Measurements from ENCODE around the gene PLEKHF1.
A peak's percentile ranks its signal among the peaks of the same experiment; 100 is the strongest.

The PLEKHF1 gene

GRCh38 chr19:29690842-29691241 is 25.6 kb downstream of the PLEKHF1 start:
- TF ChIP-seq REST (IDR thresholded peaks at IDR 0.05; ENCODE audit: insufficient read depth in 1 of 2, low read depth in 2 of 2, low read length in 2 of 2) = no peak
- no peak for TF ChIP-seq TAF1 (IDR thresholded peaks at IDR 0.05; ENCODE audit: borderline replicate concordance, insufficient read depth, low read length)
- no peak for TF ChIP-seq FOXP2 (optimal IDR thresholded peaks at IDR 0.05; ENCODE audit: borderline replicate concordance, extremely low read depth, extremely low read length, insufficient read depth)
- no peak for TF ChIP-seq SIN3A (IDR thresholded peaks at IDR 0.05; ENCODE audit: borderline replicate concordance, insufficient read depth, low read length)
- no peak for TF ChIP-seq POLR2AphosphoS5 (IDR thresholded peaks at IDR 0.05; ENCODE audit: low read depth, low read length)

GRCh38 chr19:29694161-29694560 is 28.9 kb downstream of the PLEKHF1 start:
- TF ChIP-seq FOXP2 (optimal IDR thresholded peaks at IDR 0.05; ENCODE audit: borderline replicate concordance, extremely low read depth, extremely low read length, insufficient read depth) = no peak
- no peak for TF ChIP-seq TAF1 (IDR thresholded peaks at IDR 0.05; ENCODE audit: borderline replicate concordance, insufficient read depth, low read length)
- TF ChIP-seq POLR2AphosphoS5 (IDR thresholded peaks at IDR 0.05; ENCODE audit: low read depth, low read length) = no peak
- TF ChIP-seq REST (IDR thresholded peaks at IDR 0.05; ENCODE audit: insufficient read depth in 1 of 2, low read depth in 2 of 2, low read length in 2 of 2) = no peak
- TF ChIP-seq SIN3A (IDR thresholded peaks at IDR 0.05; ENCODE audit: borderline replicate concordance, insufficient read depth, low read length) = no peak

GRCh38 chr19:29694669-29695627 is 29.7 kb downstream of the PLEKHF1 start:
- TF ChIP-seq FOXP2 (optimal IDR thresholded peaks at IDR 0.05; ENCODE audit: borderline replicate concordance, extremely low read depth, extremely low read length, insufficient read depth) (peak; percentile 87), SIN3A (IDR thresholded peaks at IDR 0.05; ENCODE audit: borderline replicate concordance, insufficient read depth, low read length) (no peak)

DNA sequence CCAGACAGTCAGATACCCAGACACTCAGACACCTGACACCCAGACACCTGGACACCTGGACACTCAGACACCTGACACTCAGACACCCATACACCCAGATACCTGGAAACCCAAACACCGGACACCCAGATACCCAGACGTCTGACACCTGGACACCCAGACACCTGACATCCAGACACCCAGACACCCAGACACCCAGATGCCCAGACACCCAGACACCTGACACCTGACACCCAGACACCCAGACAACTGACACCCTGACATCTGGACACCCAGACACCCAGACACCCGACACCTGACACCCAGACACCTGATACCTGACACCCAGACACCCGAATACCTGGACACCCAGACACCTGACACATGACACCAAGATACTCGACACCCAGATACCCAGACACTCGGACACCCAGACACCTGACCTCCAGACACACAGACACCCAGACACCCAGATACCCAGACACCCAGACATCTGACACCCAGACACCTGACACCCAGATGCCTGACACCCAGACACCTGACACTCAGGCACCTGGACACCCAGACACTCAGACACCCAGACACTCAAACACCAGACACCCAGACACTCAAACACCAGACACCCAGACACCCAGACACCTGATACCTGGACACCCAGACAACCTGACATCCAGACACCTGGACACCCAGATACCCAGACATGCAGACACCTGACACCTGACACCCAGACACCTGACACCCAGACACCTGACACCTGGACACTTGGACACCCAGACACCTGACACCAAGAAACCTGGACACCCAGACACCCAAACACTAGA is 30.7 kb downstream of the PLEKHF1 start:
- TF ChIP-seq TAF1 (IDR thresholded peaks at IDR 0.05; ENCODE audit: borderline replicate concordance, insufficient read depth, low read length) (no peak), SIN3A (IDR thresholded peaks at IDR 0.05; ENCODE audit: borderline replicate concordance, insufficient read depth, low read length) (no peak), FOXP2 (optimal IDR thresholded peaks at IDR 0.05; ENCODE audit: borderline replicate concordance, extremely low read depth, extremely low read length, insufficient read depth) (no peak)

- TF ChIP-seq POLR2AphosphoS5 (IDR thresholded peaks at IDR 0.05; ENCODE audit: low read depth, low read length) = no peak
- TF ChIP-seq SIN3A (IDR thresholded peaks at IDR 0.05; ENCODE audit: borderline replicate concordance, insufficient read depth, low read length) = no peak
- TF ChIP-seq REST (IDR thresholded peaks at IDR 0.05; ENCODE audit: insufficient read depth in 1 of 2, low read depth in 2 of 2, low read length in 2 of 2) = no peak
- TF ChIP-seq TAF1 (IDR thresholded peaks at IDR 0.05; ENCODE audit: borderline replicate concordance, insufficient read depth, low read length) = no peak
- no peak for TF ChIP-seq FOXP2 (optimal IDR thresholded peaks at IDR 0.05; ENCODE audit: borderline replicate concordance, extremely low read depth, extremely low read length, insufficient read depth)
Observed at GRCh38 chr19:29696565-29696846, 31.2 kb downstream of the PLEKHF1 start.
